GM06990 (cell line): ENCODE measurements around the gene MAPK14.

Experiments
- DNase-seq: peaks from one replicate; pipeline ENCODE4 v3.0.0-alpha.2; 2011; ENCODE audit not compliant: insufficient read length; ENCODE audit errors: extremely low read depth
- H3K27me3 ChIP-seq: replicated peaks from 2 replicates; pipeline ENCODE4 v1.6.0; 2011; ENCODE audit warnings: low read length; ENCODE audit not compliant: control insufficient read depth, insufficient read depth
- H3K36me3 ChIP-seq: 2 replicates; pipeline ENCODE4 v1.5.1; 2011; ENCODE audit warnings: low read length; ENCODE audit not compliant: control insufficient read depth, insufficient read depth
- H3K4me3 ChIP-seq: replicated peaks from 2 replicates; pipeline ENCODE4 v1.5.1; 2011; ENCODE audit warnings: low read depth, mild to moderate bottlenecking, control low read depth, low read length
- TF ChIP-seq, protein P1 (sequence below): IDR thresholded peaks from 2 replicates; pipeline ENCODE4 v1.5.1; 2011; ENCODE audit warnings: low read length, control low read depth, mild to moderate bottlenecking, inconsistent platforms; ENCODE audit not compliant: insufficient read depth, poor library complexity, severe bottlenecking

Gene MAPK14

DNA sequence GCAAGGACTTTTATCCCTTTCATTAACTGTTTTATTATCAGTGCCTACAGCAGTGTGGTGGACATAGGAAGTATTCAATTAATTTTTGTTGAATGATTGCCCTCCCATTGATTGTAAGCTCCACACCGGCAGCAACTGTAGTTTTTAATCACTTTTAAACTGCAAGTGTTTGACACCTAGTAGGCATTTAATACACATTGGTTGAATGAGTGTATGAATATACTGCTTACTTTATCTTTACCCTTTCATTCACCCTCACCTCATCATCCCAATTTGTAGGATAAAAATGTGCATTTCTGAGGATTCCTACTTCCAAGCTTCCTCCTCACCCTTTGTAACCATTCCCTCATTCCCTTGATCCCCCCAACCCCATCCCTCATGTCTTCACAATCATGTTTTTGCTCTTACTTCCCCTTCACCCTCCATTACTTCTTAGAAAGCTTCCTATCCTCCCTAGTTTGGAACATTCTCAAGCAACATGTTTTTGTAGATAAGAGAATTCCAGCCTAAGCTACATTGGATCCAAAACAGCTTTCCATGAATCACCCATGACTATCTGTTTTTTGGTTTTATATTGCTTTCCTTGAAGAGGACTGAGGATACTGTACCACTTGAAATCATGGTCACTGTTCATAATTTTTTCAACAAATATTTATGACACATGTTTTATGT lies 2.2 kb upstream of the MAPK14 start:
- Histone ChIP-seq H3K36me3 (no peaks in the 10 kb centered on the region), H3K27me3 (no peaks in the 10 kb centered on the region), H3K4me3 (no peak overlapping the region)
- DNase-seq = no peak
- TF ChIP-seq, protein P1, sequence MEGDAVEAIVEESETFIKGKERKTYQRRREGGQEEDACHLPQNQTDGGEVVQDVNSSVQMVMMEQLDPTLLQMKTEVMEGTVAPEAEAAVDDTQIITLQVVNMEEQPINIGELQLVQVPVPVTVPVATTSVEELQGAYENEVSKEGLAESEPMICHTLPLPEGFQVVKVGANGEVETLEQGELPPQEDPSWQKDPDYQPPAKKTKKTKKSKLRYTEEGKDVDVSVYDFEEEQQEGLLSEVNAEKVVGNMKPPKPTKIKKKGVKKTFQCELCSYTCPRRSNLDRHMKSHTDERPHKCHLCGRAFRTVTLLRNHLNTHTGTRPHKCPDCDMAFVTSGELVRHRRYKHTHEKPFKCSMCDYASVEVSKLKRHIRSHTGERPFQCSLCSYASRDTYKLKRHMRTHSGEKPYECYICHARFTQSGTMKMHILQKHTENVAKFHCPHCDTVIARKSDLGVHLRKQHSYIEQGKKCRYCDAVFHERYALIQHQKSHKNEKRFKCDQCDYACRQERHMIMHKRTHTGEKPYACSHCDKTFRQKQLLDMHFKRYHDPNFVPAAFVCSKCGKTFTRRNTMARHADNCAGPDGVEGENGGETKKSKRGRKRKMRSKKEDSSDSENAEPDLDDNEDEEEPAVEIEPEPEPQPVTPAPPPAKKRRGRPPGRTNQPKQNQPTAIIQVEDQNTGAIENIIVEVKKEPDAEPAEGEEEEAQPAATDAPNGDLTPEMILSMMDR = no peak

DNA sequence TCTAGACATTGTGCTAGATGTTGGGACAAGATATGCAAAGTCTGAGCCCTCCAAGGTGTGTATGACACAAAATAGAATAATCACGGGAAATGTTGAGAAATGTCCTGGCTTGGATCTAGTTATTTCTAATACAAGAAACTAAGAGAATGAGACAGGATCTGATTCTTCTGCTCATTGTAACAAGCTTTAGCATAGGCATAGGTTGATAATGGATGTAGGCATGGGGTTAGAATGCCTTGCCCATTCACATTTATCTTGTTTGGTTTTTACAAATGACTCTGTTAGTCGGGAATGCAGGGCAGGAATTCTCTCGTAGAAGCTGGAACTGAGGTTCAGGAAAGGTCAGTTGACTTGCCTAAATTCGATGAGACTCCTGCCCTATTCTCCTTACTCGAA lies 1.7 kb upstream of the MAPK14 start:
- Histone ChIP-seq H3K36me3 (no peaks in the 10 kb centered on the region), H3K4me3 (no peak overlapping the region), H3K27me3 (no peaks in the 10 kb centered on the region)
- TF ChIP-seq, protein P1 = no peak
- DNase-seq = no peak

DNA sequence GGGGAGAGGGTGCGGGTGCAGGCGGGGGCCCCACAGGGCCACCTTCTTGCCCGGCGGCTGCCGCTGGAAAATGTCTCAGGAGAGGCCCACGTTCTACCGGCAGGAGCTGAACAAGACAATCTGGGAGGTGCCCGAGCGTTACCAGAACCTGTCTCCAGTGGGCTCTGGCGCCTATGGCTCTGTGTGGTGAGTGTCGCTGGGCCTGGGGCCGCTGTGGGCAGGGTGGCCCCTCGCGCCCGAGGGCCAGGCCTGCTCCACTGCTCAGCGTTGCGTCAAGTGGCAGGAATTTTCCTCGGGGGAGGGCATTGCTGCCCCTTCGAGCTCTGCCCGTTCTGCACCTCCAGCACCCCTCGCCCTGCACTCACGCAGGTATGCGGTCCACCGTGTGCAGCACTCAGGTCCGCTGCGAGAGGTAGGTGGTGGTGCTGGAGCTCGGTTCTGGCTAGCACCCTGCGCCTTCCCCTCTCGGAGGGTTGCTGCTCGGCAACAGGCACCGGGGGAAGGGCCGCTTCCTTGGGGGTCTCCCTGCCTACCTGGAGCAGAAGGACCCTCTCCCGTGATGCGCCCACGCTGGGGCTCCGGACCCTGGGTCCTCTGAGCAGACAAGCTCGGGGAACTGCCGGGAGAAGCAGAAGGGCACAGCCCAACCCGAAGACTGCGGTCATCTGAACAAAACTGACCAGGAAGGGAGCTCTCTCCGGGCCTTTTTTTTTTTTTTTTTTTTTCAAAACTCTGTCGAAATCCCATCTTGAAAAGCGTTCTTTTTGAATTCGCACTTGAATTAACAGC lies 674 bp downstream of the MAPK14 start:
- TF ChIP-seq, protein P1 = no peak
- Histone ChIP-seq H3K27me3 (no peaks in the 10 kb centered on the region), H3K36me3 (no peaks in the 10 kb centered on the region), H3K4me3 (peak overlapping the region; percentile 86)
- DNase-seq = peak; percentile 60

DNA sequence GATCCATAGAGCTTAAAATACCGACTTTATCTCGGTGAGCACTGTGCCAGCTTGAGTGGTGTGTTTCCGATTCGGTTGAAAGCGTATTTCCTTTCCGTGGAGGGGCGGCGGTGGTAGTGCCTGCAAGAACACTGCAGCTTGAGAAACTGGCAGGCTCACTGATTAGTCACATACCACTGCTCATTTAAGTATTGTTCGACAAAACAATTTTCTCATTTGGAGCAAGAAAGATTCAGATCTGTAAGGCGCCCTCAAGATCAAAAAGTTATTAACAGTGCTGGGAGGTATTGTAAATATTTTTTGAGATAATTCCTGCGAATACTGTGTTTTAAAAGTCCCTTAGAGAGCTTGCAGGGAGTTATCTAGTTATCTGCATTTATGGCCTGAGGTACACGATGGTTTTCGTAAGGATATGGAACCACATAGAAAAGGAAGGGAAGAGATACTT lies 1.3 kb downstream of the MAPK14 start:
- H3K27me3 ChIP-seq = no peaks in the 10 kb centered on the region
- peak; percentile 24 for DNase-seq
- TF ChIP-seq, protein P1 = no peak
- no peaks in the 10 kb centered on the region for H3K36me3 ChIP-seq
- peak overlapping the region; percentile 86 for H3K4me3 ChIP-seq

DNA sequence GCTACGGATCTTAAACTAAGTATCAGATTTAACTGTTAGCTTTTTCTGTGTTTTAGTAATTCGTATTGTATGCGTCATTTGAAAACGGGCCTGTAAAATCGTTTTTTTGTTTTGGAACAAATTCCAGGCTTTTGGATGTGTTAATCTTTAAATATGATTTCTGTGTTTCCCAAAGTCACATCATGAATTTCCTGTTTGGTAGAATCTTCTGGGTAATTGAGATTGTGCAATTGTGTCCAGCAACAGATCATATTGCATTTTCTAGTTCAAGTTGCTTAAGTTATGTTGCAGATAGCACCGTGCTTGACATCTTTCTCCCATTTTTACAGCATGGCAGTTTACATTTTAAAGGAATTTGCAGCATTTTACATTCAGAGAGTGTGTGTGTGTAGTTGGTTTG lies 1.9 kb downstream of the MAPK14 start:
- Histone ChIP-seq H3K4me3 (peak overlapping the region; percentile 86), H3K36me3 (no peaks in the 10 kb centered on the region), H3K27me3 (no peaks in the 10 kb centered on the region)
- no peak for DNase-seq
- TF ChIP-seq, protein P1 = no peak
